ENCODE results near the gene FRMD4A.
"Not testable (repeated sequence)": the region's sequence is repeated elsewhere in the genome, so short reads cannot be mapped to it uniquely, and the experiment has no call there.

Gene FRMD4A

DNA sequence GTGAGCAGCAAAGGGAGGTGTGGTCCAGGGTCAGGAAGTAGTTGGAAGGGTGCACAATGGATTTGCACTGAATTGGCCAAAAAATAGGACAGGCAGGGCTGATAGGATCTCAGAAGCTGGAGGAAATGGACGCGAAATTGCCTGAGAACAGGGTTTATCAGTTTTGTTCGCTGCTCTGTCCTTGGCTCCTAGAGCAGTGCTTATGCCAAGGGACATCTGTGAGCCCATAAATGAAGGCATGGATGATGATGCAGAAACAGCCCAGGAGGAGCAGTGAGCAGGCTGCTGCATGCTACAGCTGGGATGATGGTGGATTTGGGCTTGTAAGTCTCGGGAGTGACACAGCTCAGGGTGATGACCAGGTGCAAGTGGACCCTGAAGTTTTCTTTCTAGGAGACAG, 539.2 kb downstream of the FRMD4A start:
- TF ChIP-seq TAF1 (IDR thresholded peaks at IDR 0.05; ENCODE audit: low read depth, low read length) (no peak), SPI1 (IDR thresholded peaks at IDR 0.05; ENCODE audit: low read depth, low read length) (no peak), POLR2AphosphoS5 (IDR thresholded peaks at IDR 0.05; ENCODE audit: low read depth, low read length) (no peak), POLR2A (IDR thresholded peaks at IDR 0.05; ENCODE audit: low read depth, low read length) (no peak), POU2F2 (IDR thresholded peaks at IDR 0.05; ENCODE audit: low read depth, low read length) (no peak), PAX5 (IDR thresholded peaks at IDR 0.05; ENCODE audit: insufficient read depth, low read length, severe bottlenecking) (no peak)
- FAIRE-seq (no peak), DNase-seq (ENCODE audit: insufficient read length, low spot score) (no peak)

DNA sequence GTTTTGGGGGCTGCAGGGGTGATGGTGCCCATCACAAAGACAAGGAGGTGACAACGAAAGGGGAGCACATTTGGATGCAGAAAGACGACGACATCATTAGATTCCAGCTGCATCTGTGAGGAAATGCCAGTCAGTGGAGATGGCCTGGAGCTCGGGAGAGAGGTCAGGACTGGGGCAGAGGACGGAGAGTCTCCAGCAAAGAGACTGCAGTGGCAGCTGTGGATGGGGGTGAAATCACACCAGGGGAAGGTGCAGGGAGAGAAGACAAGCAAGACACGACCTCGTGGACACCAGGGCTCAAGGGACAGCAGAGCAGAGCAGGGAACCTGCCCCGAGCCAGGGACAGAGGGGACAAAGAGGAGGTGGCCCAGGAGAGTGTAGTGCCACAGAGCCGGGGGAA, 540.5 kb downstream of the FRMD4A start:
- no peak for DNase-seq (ENCODE audit: insufficient read length, low spot score)
- no peak for TF ChIP-seq POU2F2 (IDR thresholded peaks at IDR 0.05; ENCODE audit: low read depth, low read length)
- TF ChIP-seq TAF1 (IDR thresholded peaks at IDR 0.05; ENCODE audit: low read depth, low read length), result no peak
- TF ChIP-seq PAX5 (IDR thresholded peaks at IDR 0.05; ENCODE audit: insufficient read depth, low read length, severe bottlenecking), result no peak
- no peak for TF ChIP-seq POLR2AphosphoS5 (IDR thresholded peaks at IDR 0.05; ENCODE audit: low read depth, low read length)
- TF ChIP-seq SPI1 (IDR thresholded peaks at IDR 0.05; ENCODE audit: low read depth, low read length), result no peak
- no peak for TF ChIP-seq POLR2A (IDR thresholded peaks at IDR 0.05; ENCODE audit: low read depth, low read length)
- no peak for FAIRE-seq

DNA sequence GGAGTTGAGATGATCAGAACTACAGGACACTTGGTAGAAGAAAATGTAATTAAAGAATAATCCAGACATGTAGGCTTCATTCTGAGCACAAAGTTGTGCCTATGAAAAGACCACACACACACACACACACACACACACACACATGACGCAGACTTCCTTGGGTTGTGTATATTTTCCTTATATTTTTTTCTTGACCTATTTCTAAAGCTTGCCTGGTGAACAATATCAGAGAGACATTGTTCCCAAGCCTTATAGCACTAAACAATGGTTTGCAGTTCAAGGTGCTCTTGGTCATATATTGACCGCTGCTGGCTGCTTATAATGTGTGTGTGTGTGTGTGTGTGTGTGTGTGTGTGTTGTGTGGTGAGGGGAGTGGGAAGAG, 541.3 kb downstream of the FRMD4A start:
- no peak for FAIRE-seq
- TF ChIP-seq POLR2A (IDR thresholded peaks at IDR 0.05; ENCODE audit: low read depth, low read length), result no peak
- no peak for TF ChIP-seq PAX5 (IDR thresholded peaks at IDR 0.05; ENCODE audit: insufficient read depth, low read length, severe bottlenecking)
- no peak for TF ChIP-seq POLR2AphosphoS5 (IDR thresholded peaks at IDR 0.05; ENCODE audit: low read depth, low read length)
- TF ChIP-seq SPI1 (IDR thresholded peaks at IDR 0.05; ENCODE audit: low read depth, low read length), result no peak
- no peak for TF ChIP-seq TAF1 (IDR thresholded peaks at IDR 0.05; ENCODE audit: low read depth, low read length)
- no peak for TF ChIP-seq POU2F2 (IDR thresholded peaks at IDR 0.05; ENCODE audit: low read depth, low read length)
- DNase-seq (ENCODE audit: insufficient read length, low spot score), result no peak

DNA sequence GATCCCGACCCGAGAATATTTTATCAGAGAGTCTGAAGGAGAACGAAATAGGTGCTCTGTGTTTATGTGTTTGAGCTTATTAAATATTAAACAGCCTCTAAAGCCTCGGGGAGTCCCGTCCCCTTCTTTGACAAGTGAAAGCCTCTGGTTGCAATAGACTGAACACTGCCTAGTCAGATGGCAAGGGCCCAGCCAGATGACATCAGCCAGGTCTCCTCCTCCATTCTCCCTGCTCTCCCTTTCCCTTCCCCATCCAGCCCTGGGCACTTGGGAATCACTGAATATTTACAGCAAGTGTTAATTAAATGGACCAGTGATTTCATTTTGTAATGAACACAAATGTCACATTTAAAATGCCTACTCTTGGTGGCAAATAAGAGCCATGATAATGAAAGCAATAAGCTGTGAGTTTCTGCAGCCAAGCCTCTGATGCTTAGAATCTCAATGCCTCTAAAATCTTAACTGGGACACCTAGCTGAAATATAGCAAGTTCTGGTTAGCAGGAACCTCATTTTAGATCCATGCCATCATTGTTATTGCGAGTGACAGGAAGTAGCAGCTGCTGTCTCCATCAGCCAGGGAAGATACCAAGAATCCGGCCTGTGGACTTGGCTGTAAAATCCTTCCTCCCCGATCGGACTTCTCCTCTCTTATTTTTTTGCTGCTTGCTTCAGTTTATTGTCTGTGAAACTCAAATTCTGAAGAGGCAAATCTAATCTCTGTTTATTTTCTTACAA, 541.8 kb downstream of the FRMD4A start:
- peak; percentile 23 for FAIRE-seq
- DNase-seq (ENCODE audit: insufficient read length, low spot score), result no peak
- TF ChIP-seq POU2F2 (IDR thresholded peaks at IDR 0.05; ENCODE audit: low read depth, low read length), result no peak
- TF ChIP-seq SPI1 (IDR thresholded peaks at IDR 0.05; ENCODE audit: low read depth, low read length), result no peak
- no peak for TF ChIP-seq POLR2A (IDR thresholded peaks at IDR 0.05; ENCODE audit: low read depth, low read length)
- no peak for TF ChIP-seq TAF1 (IDR thresholded peaks at IDR 0.05; ENCODE audit: low read depth, low read length)
- no peak for TF ChIP-seq PAX5 (IDR thresholded peaks at IDR 0.05; ENCODE audit: insufficient read depth, low read length, severe bottlenecking)

DNA sequence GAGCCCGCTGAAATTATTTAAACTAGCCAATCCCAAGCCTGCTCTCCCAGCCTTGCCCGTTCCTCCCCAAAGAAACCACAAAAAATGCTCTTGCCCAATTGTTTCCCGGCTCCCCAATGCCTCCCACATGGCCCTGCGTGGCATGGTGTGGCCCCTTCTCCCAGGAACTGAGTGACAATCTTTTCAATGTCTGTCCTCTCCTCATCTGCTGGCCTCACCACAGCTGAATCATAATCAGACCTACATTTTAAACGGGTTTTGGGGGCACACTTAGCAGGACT, 542.5 kb downstream of the FRMD4A start:
- DNase-seq (ENCODE audit: insufficient read length, low spot score) (no peak), FAIRE-seq (no peak)
- TF ChIP-seq TAF1 (IDR thresholded peaks at IDR 0.05; ENCODE audit: low read depth, low read length) (no peak), PAX5 (IDR thresholded peaks at IDR 0.05; ENCODE audit: insufficient read depth, low read length, severe bottlenecking) (no peak), POLR2A (IDR thresholded peaks at IDR 0.05; ENCODE audit: low read depth, low read length) (no peak)

DNA sequence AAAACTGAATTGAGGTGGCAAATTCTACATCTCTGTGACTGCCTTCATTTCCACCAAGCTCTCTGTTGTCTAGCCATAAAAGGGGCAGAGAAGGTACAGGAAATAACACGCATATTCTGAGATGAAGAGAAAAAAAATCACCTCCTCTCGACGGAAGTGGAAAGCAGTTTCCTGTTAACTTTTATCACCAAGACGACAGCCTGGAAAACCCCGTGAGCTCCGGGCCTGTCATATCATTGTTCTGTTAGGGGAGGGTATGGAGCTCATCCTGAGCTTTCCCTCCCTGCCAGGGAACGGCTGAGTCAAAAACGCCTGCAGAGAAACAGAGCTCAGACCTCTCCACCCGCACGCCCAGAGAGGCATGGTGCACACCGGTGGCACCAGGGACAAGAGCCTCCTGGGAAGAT, 543.7 kb downstream of the FRMD4A start:
- FAIRE-seq (peak; percentile 85), DNase-seq (ENCODE audit: insufficient read length, low spot score) (peak; percentile 43)
- TF ChIP-seq TAF1 (IDR thresholded peaks at IDR 0.05; ENCODE audit: low read depth, low read length) (no peak; the same call in 1 of the 2 replicates), SPI1 (IDR thresholded peaks at IDR 0.05; ENCODE audit: low read depth, low read length) (peak; percentile 36; the same call in 1 of the 2 replicates)

DNA sequence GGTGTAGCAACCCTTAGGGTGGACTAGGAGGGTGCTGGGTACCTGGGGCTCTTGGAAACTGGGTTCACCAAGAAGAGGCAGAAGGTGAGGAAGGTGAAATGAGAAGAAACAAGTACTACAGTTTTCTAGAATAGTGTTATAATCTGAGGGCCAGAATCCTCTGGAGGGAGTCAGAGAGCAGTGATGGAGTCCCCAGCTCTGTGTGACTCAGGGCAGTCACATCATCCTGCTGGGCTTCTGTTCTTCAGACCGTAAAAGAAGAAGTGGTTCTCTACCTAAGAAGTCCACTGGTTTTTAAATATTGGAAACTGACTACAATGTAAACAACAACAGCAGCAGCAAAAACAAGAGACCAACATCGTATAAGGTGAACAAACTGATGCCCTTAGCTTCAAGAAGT, 546.7 kb downstream of the FRMD4A start:
- DNase-seq (ENCODE audit: insufficient read length, low spot score) (no peak), FAIRE-seq (peak; percentile 65)
- TF ChIP-seq TAF1 (IDR thresholded peaks at IDR 0.05; ENCODE audit: low read depth, low read length) (no peak), SPI1 (IDR thresholded peaks at IDR 0.05; ENCODE audit: low read depth, low read length) (peak; percentile 75)

DNA sequence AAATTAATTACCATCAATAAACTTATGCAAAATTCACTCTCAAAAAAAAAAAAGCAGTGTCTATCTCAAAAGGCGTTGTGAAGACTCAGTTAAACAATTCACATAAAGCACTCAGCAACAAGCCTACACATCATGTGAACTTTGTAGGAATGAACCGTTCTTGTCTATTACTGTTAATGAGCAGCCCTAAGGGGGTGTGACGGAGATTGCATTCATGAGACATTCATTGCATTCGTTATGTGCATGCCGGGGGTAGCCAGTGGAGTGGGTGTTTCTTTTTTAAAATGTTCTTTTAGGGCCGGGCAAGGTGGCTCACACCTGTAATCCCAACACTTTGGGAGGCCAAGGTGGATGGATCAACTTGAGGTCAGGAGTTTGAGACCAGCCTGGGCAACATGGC, 551.0 kb downstream of the FRMD4A start:
- DNase-seq (ENCODE audit: insufficient read length, low spot score), result no peak
- no peak for FAIRE-seq
- no peak for TF ChIP-seq TAF1 (IDR thresholded peaks at IDR 0.05; ENCODE audit: low read depth, low read length)
- TF ChIP-seq POU2F2 (IDR thresholded peaks at IDR 0.05; ENCODE audit: low read depth, low read length), result no peak
- no peak for TF ChIP-seq PAX5 (IDR thresholded peaks at IDR 0.05; ENCODE audit: insufficient read depth, low read length, severe bottlenecking)
- TF ChIP-seq SPI1 (IDR thresholded peaks at IDR 0.05; ENCODE audit: low read depth, low read length), result no peak
- no peak for TF ChIP-seq POLR2AphosphoS5 (IDR thresholded peaks at IDR 0.05; ENCODE audit: low read depth, low read length)
- no peak for TF ChIP-seq POLR2A (IDR thresholded peaks at IDR 0.05; ENCODE audit: low read depth, low read length)

DNA sequence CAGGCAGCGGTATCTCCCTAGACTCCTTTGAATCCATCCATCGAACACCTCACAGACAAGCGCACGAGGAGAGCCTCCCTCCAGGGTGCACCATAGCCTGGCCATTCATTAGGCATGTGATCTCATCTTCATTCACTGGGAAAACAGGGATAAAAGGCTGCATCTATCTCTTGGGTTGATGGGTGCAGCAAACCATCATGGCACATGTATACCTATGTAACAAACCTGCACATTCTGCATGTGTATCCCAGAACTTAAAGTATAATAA, 552.1 kb downstream of the FRMD4A start:
- not testable (repeated sequence) for DNase-seq (ENCODE audit: insufficient read length, low spot score); FAIRE-seq

DNA sequence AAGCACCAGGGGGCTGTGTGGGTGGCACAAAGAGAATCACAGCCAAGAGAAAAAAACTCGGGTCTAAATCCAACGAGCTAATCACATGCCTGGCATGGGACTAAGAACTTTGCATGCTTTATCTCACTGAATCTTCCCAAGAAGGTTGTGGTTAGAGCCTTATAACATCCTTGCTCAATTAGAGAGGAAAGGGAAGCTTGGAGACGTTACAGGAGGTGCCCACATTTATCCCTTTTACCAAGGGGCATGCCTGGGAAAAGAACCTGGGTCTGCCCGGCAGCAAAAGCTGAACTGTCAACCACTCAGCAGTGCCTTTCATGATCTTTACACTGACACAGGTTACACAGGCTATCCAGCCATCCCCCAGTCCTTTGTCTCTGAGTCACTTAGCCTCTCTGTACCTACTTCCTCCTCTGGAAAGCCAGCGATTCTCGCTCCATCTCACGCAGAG, 553.8 kb downstream of the FRMD4A start:
- DNase-seq (ENCODE audit: insufficient read length, low spot score) (no peak), FAIRE-seq (peak; percentile 81)
- TF ChIP-seq POLR2AphosphoS5 (IDR thresholded peaks at IDR 0.05; ENCODE audit: low read depth, low read length) (no peak), SPI1 (IDR thresholded peaks at IDR 0.05; ENCODE audit: low read depth, low read length) (peak; percentile 40), POLR2A (IDR thresholded peaks at IDR 0.05; ENCODE audit: low read depth, low read length) (no peak)
